ENCODE measurements around the gene SLC49A4. TPM values are rescaled to one million over a fixed set of nuclear protein-coding genes. Genes with fewer than 3 reads are reported as not detected.

The SLC49A4 gene
- polyA plus RNA-seq, 10 donors, result 4.1 to 7.1 (median 5.3) TPM

- DNase-seq, result peak in 1 of 3 donors; percentile 20
These were observed 133.7 kb downstream of the SLC49A4 start for GRCh38 chr3:122928396-122929187.

DNA sequence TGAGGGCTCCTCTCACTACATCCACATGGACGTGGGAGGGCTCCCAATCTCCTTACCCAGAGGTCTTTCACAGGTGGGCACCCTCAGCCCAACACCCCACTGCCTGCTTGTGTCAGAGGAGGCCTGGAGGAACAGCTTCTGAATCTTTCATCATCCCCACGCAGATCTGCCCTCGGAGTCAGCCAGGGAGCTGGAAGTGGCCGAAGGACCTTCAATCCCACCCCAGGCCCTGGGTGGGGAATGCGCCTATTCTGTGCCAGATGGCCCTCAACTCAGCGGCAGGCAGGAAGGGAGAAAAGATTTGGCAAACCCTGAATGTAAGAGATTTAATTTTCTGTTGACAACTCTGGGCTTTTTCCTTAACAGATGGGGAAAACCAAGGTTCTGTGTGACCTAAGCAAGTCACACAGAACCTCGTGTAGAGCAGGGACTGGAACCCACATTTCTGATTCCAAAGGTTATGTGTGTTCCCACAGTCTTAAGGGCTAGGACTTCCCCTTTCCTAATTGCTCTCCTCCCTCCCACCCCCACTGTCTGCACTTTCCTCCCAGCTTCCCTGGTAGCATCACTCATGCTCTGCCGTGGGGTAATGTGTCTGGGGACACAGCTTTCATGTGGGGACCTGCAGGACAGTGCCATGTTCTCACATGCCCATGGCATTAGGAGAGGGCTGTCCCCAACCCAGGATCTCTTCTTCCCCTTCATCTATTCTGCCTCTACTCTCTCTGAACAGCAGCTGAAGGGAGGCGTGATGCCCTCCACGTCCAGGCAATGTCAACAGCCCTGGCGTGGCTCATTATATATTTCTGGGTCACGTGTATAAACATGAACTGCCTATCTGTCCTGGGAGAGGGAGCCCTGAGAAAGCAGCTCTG is 134.6 kb downstream of the SLC49A4 start:
- DNase-seq, result peak in 1 of 3 donors; percentile 48

DNA sequence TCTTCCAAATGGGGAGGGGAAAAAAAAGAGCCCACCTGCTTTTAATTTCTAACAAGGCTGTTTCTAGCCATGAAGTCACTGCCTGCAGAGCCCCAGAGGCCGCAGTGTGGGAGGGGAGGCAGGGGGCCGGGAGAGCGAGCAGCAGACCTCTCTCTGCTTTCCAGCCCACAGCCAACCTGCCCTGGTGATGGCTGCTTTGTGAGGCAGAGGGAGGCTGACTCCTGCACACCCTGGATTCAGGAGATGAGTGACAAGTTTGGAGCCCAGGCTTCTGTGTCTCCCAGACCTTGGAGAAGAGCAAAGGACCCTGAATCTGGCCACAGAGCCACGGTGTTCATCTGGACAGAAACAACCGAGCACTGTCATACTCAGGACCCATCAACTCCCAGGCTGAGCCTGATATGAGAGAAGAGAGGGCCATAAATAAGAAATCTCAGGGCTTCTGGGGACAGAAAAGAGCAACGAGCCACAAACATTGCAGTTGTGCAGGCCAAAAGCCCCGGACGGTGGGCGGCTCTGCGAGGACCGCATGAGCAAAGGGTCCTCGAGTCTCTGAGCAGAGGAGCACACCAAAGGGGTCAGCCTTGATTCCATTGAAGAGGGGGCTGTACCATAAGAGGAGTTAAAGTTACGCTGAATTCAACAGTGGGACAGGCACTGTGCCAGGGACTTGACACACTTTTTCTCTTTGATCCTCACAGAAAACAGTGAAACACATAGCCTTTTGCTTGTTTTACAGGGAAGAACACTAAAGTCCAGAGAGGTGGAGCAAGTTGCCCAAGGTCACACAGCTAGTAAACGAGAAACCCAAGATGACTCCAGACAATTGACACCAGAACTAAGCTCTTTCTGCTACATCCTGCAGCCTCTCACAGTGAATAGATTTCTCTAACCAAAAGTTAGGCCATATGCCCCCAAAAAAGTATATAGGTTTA is 135.5 kb downstream of the SLC49A4 start:
- peak in 1 of 3 donors; percentile 84 for DNase-seq

Other genes with a start within 250 kb of the SLC49A4 start
- 10 to 100 TPM in 9 of 10 donors, 1 to 10 TPM in 1; 8.9 to 19.2 (median 15.1) TPM for gene PARP9, start 230.8 kb upstream of the SLC49A4 start, polyA plus RNA-seq (ENCODE audit: insufficient read length in 10 of 10)
- gene DTX3L, start 230.7 kb upstream of the SLC49A4 start, polyA plus RNA-seq (ENCODE audit: insufficient read length in 10 of 10), result 10 to 100 TPM in 2 of 10 donors, 1 to 10 TPM in 8; 6.0 to 10.7 (median 8.4) TPM
- gene PARP15, start 217.4 kb upstream of the SLC49A4 start, polyA plus RNA-seq (ENCODE audit: insufficient read length in 10 of 10), result 1 to 10 TPM in 9 of 10 donors, under 1 TPM in 1; 0.94 to 8.3 (median 3.6) TPM
- gene PARP14, start 114.2 kb upstream of the SLC49A4 start, polyA plus RNA-seq (ENCODE audit: insufficient read length in 10 of 10), result 10 to 100 TPM in 4 of 10 donors, 1 to 10 TPM in 6; 7.0 to 14.1 (median 9.5) TPM
- gene HSPBAP1, start 1.2 kb upstream of the SLC49A4 start, polyA plus RNA-seq (ENCODE audit: insufficient read length in 10 of 10), result 1 to 10 TPM; 4.2 to 9.5 (median 6.5) TPM
- gene SEMA5B, start 232.7 kb downstream of the SLC49A4 start, polyA plus RNA-seq (ENCODE audit: insufficient read length in 10 of 10), result 10 to 100 TPM; 17.2 to 35.6 (median 24.2) TPM

All from muscle of back (tissue), 11 donors.